Measurements from ENCODE around the gene TYMS.

GRCh38 chr18:711310-711656 is 53.8 kb downstream of the TYMS start:
- TF ChIP-seq TAF1 (IDR thresholded peaks at IDR 0.05; ENCODE audit: low read depth, low read length), result no peak
- no peak for TF ChIP-seq POLR2AphosphoS5 (IDR thresholded peaks at IDR 0.05; ENCODE audit: low read depth, low read length)

All from GM12891 (cell line).